Stimulated activated CD8-positive, alpha-beta memory T cell treated with anti-CD3 and anti-CD28 coated beads, Interleukin-15, amount 100 ng/mL, for 24 hours (primary cell): ENCODE measurements around the gene PROSER1.
"Not testable (repeated sequence)": the region's sequence is repeated elsewhere in the genome, so short reads cannot be mapped to it uniquely, and the experiment has no call there.

Experiments used
- DNase-seq: peaks from one replicate; pipeline ENCODE4 v3.0.0-alpha.2; 2020; ENCODE audit warnings: low read depth

The PROSER1 gene

DNA sequence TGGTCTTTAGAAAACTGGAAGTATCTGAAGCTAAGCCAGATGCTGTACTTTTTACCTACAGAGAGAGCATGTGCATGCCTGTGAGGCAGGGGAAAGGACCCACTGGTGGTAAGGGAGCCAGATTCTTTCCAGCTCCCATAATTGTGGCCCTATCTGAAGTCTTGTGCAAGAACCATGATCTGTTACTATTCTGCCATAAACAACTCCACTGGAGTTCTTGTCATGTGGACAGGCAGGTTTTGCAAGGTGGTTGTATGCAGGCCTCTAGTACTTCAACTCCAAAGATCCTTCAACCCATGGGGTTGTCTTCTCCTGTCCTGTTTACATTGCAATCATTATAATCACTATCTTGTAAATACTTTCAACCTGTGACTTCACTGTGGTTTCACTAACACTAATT lies 14.1 kb downstream of the PROSER1 start:
- DNase-seq: no peak

DNA sequence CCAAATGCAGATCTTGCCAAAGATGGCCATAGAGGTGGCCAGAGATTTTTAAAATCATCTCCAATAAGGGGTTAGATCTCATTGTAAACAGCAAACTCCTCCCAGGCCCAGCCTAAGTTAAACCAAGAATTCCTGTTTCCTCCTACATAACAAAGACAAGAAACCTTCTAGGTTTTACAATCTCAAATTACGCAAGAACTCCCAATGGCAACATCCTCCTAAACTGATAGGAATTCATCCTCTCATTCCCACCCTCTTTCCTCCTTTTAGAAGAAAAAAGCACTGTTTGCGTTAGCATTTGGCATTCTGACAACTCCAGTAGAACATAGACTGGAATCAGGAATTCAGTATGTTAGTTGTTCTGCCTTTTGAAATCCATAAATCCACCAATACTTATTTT lies 14.6 kb downstream of the PROSER1 start:
- DNase-seq: no peak

DNA sequence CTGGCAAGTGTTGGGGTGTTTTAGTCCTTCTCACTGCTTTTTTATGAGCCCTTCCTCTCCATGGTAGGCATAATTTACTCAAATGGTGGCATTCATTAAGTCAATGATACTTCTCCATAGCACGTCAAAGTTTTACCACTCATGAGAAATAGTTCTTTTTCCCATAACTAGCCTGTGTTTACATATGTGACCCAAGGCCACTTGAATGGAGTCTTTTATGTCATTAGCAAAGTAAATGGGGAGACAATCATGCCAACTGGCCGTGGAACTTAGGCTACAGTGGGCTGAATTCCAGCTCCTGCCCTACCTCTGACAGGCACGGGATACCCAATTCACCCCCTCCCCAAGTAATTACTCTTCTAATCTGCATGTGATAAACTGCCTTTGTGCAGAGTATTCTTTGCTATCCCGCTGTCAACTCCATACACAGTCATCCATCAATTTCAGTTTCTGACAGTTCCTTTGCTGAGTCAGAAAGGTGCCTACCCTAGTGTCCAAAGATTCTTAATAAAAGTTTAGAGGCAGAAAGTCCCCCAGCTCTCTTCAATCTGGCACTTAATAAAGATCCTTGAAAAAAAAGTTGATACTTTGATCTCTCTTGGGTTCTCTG lies 16.9 kb downstream of the PROSER1 start:
- DNase-seq: no peak

DNA sequence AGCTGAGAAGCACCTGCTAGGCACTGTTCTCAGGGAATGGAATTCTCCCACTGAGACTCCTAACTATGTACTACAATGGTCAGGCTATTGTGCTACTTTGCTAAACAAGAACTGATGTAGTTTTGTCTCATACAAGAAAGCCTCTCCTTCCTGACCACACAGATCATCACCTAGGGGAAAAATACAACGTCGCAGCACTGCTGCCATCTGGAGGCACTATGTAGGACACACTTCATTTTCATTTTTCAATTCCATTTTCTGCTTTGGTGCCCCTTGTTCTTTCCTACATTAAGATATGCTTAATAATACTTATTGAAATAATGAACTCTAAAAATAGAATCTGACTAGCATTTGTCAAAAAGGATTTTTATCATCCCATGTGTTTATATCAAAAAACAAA lies 21.1 kb downstream of the PROSER1 start:
- DNase-seq: no peak

DNA sequence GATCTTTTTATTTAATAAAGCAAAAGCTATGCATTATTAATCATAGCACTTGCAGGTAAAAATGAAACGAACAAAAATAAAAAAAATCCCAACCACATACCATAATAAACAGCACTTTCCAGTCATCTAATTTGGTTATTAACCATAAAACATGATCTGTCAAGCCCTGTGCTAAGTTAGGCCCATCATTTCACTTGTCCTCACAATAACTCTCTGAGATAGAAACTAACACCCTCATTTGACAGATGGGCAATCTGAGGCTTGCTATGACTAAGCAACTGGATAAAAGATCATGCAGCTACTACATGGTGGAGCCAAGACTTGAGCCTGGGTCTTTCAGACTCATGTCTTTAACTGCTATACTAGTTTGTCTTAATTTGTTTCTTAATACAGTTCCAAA lies 21.8 kb downstream of the PROSER1 start:
- no peak for DNase-seq

DNA sequence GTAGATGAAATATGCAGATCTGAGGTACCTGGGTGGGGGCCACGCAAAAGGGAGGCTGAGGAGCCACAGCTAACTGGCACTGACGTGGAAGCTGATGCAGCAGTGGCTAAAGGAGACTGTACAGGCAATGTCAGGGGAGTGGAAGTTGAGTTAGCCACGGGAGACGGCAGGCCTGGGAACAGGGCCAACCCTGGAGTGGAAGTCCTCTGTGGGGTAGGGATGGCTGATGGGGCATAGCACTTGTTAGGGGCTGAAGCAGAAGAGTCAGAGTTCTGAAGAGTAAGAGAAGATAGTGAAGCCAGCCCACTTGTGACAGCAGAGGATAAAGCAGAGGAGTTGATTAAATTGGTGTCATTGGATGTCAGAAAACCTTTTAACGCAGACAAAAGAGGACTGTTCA lies 24.4 kb downstream of the PROSER1 start:
- no peak for DNase-seq

DNA sequence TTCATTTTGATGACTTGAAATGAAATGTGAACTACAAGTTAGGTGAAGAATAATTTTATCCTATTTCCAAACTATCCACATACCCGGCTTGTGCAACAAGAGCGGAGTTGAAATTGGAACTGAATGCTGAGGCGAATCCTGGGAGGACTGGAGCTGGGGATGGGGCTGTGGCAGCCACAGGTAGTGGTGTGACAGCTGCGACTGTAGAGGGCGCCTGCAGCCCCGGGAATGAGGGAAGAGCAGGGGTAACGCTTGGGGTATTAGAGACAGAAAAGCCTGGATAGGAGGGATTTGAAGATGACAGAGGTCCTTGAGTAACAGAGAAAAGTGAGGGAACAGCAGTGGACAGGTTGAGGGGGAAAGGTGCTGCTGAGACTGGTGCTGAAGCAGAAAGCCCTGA lies 25.3 kb downstream of the PROSER1 start:
- DNase-seq: no peak

DNA sequence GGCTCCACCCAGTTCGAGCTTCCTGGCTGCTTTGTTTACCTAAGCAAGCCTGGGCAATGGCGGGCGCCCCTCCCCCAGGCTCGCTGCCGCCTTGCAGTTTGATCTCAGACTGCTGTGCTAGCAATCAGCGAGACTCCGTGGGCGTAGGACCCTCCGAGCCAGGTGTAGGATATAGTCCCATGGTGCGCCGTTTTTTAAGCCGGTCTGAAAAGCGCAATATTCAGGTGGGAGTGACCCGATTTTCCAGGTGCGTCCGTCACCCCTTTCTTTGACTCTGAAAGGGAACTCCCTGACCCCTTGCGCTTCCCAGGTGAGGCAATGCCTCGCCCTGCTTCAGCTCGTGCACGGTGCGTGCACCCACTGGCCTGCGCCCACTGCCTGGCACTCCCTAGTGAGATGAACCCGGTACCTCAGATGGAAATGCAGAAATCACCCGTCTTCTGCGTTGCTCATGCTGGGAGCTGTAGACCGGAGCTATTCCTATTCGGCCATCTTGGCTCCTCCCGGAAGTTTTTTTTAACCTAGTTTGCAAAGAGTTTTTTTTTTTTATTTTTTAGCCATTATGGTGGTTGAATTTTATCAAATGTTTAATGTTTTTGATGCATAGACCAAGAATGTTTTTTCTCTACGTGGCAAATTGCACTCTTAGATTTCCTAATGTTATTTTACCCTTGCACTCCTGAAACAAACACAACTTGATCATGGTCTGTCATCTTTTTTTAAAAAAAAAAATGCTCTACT lies 31.3 kb downstream of the PROSER1 start:
- DNase-seq: not testable (repeated sequence)

DNA sequence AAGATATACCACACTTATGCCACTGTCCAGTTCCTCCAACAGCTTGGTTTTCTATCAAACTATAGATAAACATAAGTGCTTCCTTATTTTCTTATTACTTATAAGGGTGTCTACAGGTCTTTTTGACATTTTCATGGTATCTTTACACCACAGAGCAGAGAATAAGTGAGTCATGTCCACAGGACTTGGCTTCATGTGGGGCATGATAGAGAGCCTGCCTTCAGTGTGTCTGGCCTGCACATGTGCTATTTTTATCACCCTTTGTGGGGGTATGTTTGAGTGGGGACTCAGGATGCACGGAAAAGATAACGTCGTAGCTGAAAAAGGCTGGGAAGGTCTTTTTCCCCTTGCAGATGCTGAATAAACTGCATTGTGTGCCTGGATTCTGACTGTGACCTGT lies 39.1 kb downstream of the PROSER1 start:
- no peak for DNase-seq

DNA sequence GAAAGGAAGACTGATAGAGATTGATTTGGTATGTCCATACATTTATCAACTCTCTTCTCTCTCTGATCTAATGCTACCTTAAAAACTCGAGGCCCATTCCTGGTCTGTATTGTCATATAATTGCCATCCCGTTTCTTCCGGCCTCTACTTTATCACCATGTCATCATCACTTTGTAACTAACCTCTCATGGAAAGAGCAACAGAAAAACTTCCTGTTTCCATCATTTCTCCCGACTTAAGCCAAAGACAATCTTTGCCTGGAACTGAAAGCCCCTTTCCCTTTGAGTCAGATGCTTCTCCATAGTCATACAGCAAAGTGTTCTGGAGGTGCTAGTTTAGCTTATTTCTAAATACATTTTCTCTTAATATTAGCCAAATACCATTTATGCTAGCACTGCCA lies 44.5 kb downstream of the PROSER1 start:
- DNase-seq: no peak

DNA sequence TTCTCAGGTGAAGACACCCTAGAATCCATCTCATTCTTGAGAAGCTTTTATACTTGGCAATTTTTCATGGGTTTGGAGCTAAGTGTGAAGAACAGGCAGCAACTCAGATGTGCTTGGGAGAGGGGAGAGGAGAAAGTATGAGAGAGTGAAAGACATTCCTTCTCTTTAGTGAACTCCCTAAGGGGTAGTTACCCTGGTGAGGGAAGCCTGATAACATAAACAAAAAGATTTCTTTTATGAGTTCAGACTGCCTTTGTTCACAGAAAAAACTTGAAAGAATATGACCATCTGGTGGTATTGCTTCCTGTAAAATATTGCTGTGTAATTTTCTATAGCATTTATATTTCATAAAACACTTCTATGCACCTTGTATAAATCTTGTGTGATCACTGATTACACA lies 47.2 kb downstream of the PROSER1 start, which contains the start of gene STOML3:
STOML3 (minus strand) TSS at position 139 of the 400 bp plus-strand sequence; CDS start at position 29, 110 bp downstream.
- DNase-seq: no peak

DNA sequence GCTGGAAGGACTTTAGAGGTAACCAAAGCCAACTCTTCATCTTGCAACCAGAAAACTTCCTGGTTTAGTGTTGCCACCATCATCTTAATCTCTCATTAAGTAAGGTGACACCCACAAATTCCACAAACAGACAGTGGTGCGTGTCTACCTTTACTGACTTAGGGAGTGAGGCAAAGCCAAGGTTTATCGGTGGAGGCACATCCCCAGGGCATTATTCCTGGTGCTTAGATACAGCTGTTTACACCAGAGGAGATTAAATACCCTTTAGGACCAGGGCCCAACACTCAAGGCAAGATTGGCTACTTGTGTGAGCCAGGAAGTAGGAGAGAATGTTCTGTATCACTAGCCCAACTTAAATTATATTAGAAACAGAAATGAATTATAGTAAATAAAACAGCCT lies 56.8 kb downstream of the PROSER1 start:
- DNase-seq: no peak

DNA sequence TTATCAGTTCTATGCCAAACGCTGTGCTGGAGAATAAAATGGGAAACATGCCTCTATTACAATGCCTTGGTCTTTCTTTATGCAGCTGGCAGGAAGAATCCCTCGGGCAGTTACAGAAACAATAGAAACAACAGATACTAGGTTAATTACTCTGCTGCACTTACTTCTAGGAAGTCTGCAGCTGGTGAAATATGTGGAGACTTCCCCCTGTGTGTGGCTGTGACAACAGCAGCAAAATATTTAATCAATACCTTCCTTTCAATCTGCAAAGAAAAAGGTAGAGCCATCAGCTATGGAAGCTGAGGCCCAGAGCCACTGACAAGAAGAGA lies 57.2 kb downstream of the PROSER1 start:
- DNase-seq: no peak

DNA sequence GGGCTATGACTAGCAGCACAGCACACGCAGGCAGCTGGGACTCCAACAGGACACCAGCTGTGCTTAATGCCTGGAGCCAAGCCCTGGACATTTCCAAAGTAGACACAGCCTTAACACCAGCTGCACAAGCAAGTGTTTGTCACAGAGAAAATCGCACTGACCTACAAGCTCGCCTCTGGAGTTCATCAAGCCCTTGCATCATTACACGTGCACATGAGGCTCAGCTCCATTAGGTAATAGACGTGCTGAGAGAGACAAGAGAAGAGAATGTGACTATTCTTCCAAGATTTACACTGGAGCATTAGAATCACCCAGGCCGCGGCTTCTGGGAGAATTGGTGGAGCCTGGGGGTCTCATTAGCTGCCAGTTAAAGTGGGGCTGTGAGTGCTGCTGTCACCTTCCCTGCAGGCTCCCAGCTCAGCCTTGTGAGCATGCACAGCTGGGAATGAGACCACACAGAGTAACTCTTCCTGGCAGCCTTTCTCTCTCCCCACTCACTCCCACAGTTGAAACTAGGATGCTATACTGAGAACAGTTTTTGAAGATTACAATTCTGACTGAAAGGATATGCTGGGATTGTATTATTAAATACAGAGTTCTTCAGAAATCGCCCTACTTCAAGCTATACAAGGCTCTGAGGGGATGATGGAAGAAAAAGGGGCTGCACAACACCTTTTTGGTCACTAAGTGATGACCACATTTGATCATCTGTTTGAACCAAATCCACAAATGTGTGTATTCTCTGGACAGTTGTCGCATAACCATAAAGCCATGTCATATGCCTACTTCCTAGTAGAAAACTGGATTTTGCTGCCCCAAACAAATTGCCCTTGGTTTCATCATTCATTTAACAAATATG lies 57.8 kb downstream of the PROSER1 start:
- DNase-seq: no peak

DNA sequence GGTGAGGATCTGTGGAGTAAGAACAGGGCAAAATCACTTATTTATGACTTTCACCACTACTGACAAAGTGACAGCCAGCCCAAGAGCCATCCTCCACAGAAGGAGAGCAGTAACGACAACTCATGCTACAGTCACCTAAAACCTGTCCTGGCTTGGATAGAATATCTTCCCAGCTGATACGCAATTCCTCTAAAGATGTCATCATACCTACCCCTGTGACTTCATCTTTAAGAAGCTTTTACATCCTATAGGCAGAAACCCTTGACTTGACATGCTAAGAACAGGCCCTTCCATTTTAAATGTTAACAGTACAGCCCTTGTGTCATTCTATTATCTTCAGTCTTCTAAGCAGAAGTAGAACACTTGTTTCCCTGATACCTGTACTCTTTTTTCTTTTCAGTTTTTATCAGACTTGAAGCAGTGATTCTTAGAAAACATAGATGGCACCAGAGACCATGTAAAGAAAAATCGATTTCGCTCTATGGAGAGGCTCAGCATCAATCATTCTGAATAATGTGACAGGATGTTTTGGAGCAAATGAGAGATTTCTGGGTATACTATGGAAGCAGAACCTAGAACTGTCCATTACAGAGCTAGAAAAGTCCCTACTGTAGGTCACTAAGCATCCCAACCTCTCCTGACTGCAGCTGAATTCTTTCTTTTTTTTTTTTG lies 67.4 kb downstream of the PROSER1 start:
- no peak for DNase-seq

DNA sequence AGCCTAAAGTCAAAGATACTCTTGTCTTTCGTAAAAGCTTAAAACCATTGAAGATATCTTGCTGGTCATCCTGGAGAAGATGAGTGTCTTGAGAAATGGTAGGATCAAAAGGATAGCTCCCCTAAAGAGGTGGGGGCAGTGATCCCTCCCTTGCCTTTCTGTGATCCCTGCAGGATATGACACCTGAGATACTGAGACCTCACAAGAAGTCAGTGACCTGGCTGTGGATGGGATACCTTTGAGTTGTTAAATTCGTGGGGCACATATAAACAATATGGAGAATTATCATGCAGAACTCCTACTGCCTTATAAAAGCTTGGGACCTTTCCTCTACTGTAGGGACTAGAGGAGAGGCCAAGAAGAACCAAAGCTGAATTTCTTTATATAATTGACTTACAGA lies 68.7 kb downstream of the PROSER1 start:
- no peak for DNase-seq

DNA sequence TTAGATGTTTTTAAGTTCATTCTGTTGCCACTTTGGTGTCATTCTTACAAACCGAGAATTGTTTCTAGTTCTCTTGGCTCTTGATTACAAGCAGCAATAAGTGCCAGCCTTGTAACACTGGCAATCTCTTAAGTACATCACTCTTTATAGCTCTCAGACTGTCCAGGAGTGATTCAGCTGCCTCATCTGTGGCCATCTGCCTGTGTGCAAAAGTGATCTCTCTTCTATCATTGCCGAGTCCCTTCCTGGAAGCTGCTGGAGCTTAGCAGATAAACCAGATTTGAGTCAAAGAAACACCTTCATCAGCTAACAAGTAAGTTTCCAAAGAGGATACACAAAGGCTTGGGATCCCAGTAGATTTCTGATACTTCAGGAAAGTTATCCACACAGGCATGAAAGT lies 70.4 kb downstream of the PROSER1 start:
- no peak for DNase-seq

DNA sequence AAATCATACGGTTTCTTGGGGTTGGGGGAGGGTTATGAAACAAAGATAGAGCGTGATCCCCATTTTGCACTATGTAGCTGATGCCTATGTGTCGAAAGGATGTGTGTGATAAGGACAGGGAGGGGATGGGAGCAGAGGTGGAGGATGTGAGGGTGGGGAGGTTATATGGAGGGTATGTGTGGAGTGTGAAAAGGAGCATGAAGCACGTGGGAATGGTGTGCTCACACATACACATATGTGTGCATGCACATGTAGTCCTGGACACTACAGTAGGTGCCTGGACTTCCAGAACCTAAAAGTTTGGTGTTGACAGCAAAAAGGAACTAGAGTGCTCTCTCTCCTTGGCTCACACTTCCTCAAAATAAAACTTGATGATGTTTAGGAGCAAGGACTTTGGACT lies 72.6 kb downstream of the PROSER1 start:
- no peak for DNase-seq

DNA sequence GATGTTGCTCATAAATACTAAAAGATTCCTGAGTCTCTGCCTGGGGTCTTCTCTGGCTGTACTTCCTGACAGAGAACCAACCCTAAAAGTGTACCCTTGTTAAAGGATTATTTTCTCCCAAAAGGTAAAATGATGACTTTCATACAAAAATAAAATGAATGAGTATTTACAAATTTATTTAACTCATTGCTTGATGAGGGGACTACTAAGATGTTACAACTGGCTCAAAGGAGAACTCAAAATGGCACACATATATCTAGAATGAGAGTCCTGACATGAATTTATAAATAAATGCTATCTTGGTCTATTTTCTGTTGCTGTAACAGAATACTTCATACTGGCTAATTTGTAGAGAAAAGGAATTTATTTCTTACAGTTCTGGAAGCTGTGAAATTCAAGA lies 77.7 kb downstream of the PROSER1 start:
- no peak for DNase-seq
